ENCODE data around the gene PRKAG2. TPM values are rescaled to one million over a fixed set of nuclear protein-coding genes. Genes with fewer than 3 reads are reported as not detected.

PRKAG2 gene
- polyA plus RNA-seq, 3 donors: 29.2 to 59.8 (median 30.9) TPM

DNA sequence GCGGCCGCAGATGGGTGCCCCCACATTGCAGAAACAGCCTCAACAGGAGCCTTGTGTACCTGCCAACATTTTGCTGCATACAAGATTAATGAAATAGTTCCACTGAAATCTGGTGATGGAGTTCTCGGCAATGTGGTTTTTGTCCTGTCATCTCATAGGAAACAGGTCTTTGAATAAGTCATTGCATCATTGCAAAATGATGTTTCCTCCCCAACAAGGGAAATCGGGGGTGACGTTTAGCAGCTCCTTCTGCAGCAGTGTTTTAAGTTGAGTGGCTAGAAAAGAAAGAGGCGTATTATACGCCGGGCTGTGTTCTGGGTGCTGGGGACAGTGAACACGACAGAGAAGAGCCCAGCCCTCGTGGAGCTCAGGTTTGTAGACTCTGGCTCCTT, 177.0 kb downstream of the PRKAG2 start:
- H3K27me3 Mint-ChIP-seq (ENCODE audit: low read depth in 3 of 3): peaks cover 0 to 2% (median 1%) of the 10 kb centered on the region in 3 donors
- Histone ChIP-seq H3K4me1 (ENCODE audit: control insufficient read depth in 1 of 2, insufficient read depth in 2 of 2, low read length in 2 of 2) (peaks cover 12 to 19% of the 10 kb centered on the region in 2 donors), H3K4me2 (replicated peaks; ENCODE audit: extremely low read depth, low read length, poor library complexity, severe bottlenecking) (no peak overlapping the region), H3K79me2 (ENCODE audit: insufficient read depth, low read length) (no peaks in the 10 kb centered on the region), H3K9me3 (replicated peaks in 1 of 2; ENCODE audit: control insufficient read depth in 1 of 2, insufficient read depth in 1 of 2, low read length in 2 of 2) (no peaks in the 10 kb centered on the region), H3K27me3 (ENCODE audit: control insufficient read depth in 2 of 2, insufficient read depth in 2 of 2, low read length in 2 of 2) (no peaks in the 10 kb centered on the region), H4K20me1 (ENCODE audit: insufficient read depth, low read length) (peaks cover 100% of the 10 kb centered on the region), H3K36me3 (replicated peaks in 1 of 2; ENCODE audit: control insufficient read depth in 1 of 2, insufficient read depth in 2 of 2, low read length in 2 of 2) (peaks cover 7 to 58% of the 10 kb centered on the region in 2 donors), H3K9ac (ENCODE audit: insufficient read depth, low read length, poor library complexity, severe bottlenecking) (no peak overlapping the region), H3K4me3 (replicated peaks in 1 of 3; ENCODE audit: low read depth in 2 of 3, low read length in 3 of 3) (no peak overlapping the region), H3K27ac (ENCODE audit: low read depth in 1 of 2, low read length in 2 of 2) (peak overlapping the region in 1 of 2 donors; percentile 28), H2AFZ (ENCODE audit: insufficient read depth, low read depth, low read length, poor library complexity, severe bottlenecking) (no peak overlapping the region)
- H3K9me3 Mint-ChIP-seq: peaks cover 0 to 1% (median 0%) of the 10 kb centered on the region in 7 donors
- H3K36me3 Mint-ChIP-seq: peaks cover 49 to 57% of the 10 kb centered on the region in 2 donors
- intact Hi-C loops (cut with micrococcal nuclease): no loop called here
- H3K4me1 Mint-ChIP-seq: peaks cover 27% of the 10 kb centered on the region
- DNase-seq: peak; percentile 46 to 62 (median 51)
- 17% methylated on average over 7 of the region's 10 CpGs for WGBS (ENCODE audit: insufficient coverage)
- TF ChIP-seq, protein P1, sequence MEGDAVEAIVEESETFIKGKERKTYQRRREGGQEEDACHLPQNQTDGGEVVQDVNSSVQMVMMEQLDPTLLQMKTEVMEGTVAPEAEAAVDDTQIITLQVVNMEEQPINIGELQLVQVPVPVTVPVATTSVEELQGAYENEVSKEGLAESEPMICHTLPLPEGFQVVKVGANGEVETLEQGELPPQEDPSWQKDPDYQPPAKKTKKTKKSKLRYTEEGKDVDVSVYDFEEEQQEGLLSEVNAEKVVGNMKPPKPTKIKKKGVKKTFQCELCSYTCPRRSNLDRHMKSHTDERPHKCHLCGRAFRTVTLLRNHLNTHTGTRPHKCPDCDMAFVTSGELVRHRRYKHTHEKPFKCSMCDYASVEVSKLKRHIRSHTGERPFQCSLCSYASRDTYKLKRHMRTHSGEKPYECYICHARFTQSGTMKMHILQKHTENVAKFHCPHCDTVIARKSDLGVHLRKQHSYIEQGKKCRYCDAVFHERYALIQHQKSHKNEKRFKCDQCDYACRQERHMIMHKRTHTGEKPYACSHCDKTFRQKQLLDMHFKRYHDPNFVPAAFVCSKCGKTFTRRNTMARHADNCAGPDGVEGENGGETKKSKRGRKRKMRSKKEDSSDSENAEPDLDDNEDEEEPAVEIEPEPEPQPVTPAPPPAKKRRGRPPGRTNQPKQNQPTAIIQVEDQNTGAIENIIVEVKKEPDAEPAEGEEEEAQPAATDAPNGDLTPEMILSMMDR (IDR thresholded peaks at IDR 0.05): no peak
- H3K27ac Mint-ChIP-seq: peak overlapping the region; percentile 15 to 88 (median 78)
- peak overlapping the region; percentile 29 to 47 for H3K4me3 Mint-ChIP-seq

DNA sequence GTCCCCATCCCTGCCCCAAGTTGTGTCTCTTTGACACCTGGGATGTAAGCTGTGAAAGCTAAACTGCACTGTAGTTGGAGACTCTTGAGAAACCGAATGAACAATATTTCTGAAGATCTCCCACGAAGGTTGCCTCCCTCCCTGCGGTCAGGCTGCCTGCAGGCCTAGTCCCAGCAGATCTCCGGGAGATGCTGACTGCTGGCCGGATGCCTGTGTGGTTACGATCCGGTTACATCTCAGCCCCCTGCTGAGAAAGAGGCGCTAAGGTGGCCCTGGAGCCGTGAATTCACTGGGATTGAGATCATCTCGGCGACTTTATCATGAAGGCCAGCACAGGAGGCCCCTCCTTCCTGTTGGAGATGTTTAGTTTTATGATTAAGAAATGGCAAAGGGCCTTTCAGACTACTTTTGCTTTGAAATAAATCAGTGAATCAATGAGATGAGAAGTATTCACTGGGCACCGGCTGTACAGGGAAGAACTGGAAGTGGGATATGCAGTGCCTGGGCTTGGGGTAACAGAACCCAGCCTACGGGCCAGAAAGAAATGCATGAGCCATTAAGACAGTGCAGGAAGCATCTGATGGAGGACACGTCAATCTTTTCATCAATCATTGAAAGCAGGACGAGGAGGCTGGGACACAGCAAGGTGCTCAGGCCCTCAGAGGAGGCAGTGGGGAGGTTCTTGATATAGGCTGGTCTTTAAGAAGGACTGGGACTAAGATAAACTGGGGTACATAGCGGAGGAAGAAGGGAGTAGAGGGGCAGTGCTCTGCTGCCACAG, 177.6 kb downstream of the PRKAG2 start:
- no peak overlapping the region for H3K4me3 ChIP-seq (replicated peaks in 1 of 3; ENCODE audit: low read depth in 2 of 3, low read length in 3 of 3)
- H3K4me3 Mint-ChIP-seq: no peak overlapping the region
- no peaks in the 10 kb centered on the region for H3K27me3 ChIP-seq (ENCODE audit: control insufficient read depth in 2 of 2, insufficient read depth in 2 of 2, low read length in 2 of 2)
- H3K27me3 Mint-ChIP-seq (ENCODE audit: low read depth in 3 of 3): peaks cover 0 to 2% (median 1%) of the 10 kb centered on the region in 3 donors
- H2AFZ ChIP-seq (ENCODE audit: insufficient read depth, low read depth, low read length, poor library complexity, severe bottlenecking): no peak overlapping the region
- H3K9ac ChIP-seq (ENCODE audit: insufficient read depth, low read length, poor library complexity, severe bottlenecking): no peak overlapping the region
- H3K79me2 ChIP-seq (ENCODE audit: insufficient read depth, low read length): no peaks in the 10 kb centered on the region
- intact Hi-C loops (cut with micrococcal nuclease): no loop called here
- H3K36me3 ChIP-seq (replicated peaks in 1 of 2; ENCODE audit: control insufficient read depth in 1 of 2, insufficient read depth in 2 of 2, low read length in 2 of 2): peaks cover 7 to 58% of the 10 kb centered on the region in 2 donors
- peaks cover 44 to 59% of the 10 kb centered on the region in 2 donors for H3K36me3 Mint-ChIP-seq
- no peaks in the 10 kb centered on the region for H3K9me3 ChIP-seq (replicated peaks in 1 of 2; ENCODE audit: control insufficient read depth in 1 of 2, insufficient read depth in 1 of 2, low read length in 2 of 2)
- H4K20me1 ChIP-seq (ENCODE audit: insufficient read depth, low read length): peaks cover 100% of the 10 kb centered on the region
- TF ChIP-seq, protein P1 (IDR thresholded peaks at IDR 0.05): no peak
- peaks cover 12 to 19% of the 10 kb centered on the region in 2 donors for H3K4me1 ChIP-seq (ENCODE audit: control insufficient read depth in 1 of 2, insufficient read depth in 2 of 2, low read length in 2 of 2)
- WGBS (ENCODE audit: insufficient coverage): 71% methylated on average over 15 of the region's 16 CpGs
- H3K9me3 Mint-ChIP-seq: peaks cover 0 to 1% (median 0%) of the 10 kb centered on the region in 7 donors
- H3K27ac Mint-ChIP-seq: peak overlapping the region; percentile 21 to 88 (median 64)
- H3K4me1 Mint-ChIP-seq: peaks cover 32% of the 10 kb centered on the region
- no peak overlapping the region for H3K4me2 ChIP-seq (replicated peaks; ENCODE audit: extremely low read depth, low read length, poor library complexity, severe bottlenecking)
- DNase-seq: no peak
- H3K27ac ChIP-seq (ENCODE audit: low read depth in 1 of 2, low read length in 2 of 2): no peak overlapping the region
